ENCODE measurements around the gene TP53BP2. TPM values are rescaled to one million over a fixed set of nuclear protein-coding genes. Genes with fewer than 3 reads are reported as not detected.
A peak's percentile ranks its signal among the peaks of the same experiment; 100 is the strongest.
"Not testable (repeated sequence)": the region's sequence is repeated elsewhere in the genome, so short reads cannot be mapped to it uniquely, and the experiment has no call there.

The TP53BP2 gene
- total and polyA plus RNA-seq, 7 donors: 10.6 to 34.0 (median 17.1) TPM

DNA sequence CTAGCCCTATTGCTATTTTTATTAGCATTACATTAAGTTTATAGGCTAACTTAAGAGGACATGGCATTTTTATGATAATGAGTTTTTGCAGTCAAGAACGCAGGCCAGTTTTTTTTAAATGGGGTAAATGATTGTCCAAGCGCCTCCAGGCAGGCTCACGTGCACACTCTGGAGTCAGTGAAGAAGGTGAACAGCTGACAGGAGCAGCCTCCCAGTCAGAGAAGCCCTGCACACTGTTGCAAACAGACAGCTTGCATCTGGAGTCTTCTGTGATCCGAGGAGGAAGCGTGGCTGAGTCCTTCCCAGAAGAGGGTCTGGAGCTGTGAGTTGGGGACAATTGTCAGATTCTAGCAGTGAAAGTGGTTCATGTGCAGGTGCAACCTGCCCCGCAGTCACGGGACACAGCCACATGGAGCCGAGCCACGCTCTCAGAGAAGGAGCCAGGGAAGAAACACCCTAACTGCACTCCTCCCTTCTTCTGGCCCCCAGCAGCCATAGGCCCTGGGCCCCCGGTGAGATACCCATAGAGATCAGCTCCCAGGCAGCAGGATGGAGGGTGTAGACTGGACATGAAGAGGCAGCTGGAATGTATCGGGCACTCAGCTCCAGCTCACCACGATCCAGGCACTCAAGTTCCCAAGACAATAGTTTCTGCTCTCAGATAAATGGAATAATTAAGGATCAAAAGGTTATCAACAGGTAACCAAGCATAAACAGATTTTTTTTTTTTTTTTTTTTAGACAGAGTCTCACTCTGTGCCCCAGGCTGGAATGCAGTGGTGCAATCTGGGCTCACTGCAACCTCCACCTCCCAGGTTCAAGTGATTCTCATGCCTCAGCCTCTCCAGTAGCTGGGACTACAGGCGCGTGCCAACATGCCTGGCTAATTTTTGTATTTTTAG lies 107.0 kb downstream of the TP53BP2 start:
- intact Hi-C loops (cut with DNase I): no loop called here
- no peak for DNase-seq
- peak in 3 of 4 donors; percentile 46 to 53 (median 50) for ATAC-seq
- 62 to 76% (median 63%) methylated on average over 14 of the region's 14 CpGs for WGBS, 3 donors
- H3K4me1 ChIP-seq: peaks cover 35% of the 10 kb centered on the region
- H3K27ac ChIP-seq: peak overlapping the region; percentile 78
- H3K36me3 ChIP-seq (ENCODE audit: insufficient read depth in 1 of 2, low read depth in 1 of 2): peaks cover 0 to 8% of the 10 kb centered on the region in 2 donors
- no peaks in the 10 kb centered on the region for H3K27me3 ChIP-seq (ENCODE audit: insufficient read depth in 3 of 3, low read length in 2 of 3)
- no peak overlapping the region for H3K4me3 ChIP-seq
- TF ChIP-seq, protein P1, sequence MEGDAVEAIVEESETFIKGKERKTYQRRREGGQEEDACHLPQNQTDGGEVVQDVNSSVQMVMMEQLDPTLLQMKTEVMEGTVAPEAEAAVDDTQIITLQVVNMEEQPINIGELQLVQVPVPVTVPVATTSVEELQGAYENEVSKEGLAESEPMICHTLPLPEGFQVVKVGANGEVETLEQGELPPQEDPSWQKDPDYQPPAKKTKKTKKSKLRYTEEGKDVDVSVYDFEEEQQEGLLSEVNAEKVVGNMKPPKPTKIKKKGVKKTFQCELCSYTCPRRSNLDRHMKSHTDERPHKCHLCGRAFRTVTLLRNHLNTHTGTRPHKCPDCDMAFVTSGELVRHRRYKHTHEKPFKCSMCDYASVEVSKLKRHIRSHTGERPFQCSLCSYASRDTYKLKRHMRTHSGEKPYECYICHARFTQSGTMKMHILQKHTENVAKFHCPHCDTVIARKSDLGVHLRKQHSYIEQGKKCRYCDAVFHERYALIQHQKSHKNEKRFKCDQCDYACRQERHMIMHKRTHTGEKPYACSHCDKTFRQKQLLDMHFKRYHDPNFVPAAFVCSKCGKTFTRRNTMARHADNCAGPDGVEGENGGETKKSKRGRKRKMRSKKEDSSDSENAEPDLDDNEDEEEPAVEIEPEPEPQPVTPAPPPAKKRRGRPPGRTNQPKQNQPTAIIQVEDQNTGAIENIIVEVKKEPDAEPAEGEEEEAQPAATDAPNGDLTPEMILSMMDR (IDR thresholded peaks at IDR 0.05): no peak
- no peaks in the 10 kb centered on the region for H3K9me3 ChIP-seq

DNA sequence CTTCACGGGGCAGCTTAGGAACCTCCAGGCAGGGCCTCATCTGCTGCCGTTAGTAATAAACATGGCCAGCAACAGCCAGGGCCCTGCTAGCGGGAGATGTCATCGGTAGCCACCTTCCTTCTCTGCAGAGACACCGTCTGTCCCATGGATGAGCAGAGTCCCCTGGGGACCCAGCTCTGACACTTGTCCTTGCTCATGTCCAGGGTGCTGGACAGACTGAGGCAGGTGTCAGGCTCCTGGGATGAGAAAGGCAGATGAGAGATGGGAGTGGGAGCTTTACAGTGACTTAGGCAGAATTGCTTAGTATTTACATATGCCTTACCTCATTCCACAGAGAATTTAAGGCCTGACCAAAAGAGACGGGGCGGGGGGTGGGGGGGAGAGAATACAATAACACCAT lies 108.4 kb downstream of the TP53BP2 start:
- Histone ChIP-seq H3K4me1 (peaks cover 49% of the 10 kb centered on the region), H3K9me3 (no peaks in the 10 kb centered on the region), H3K4me3 (no peak overlapping the region), H3K27me3 (ENCODE audit: insufficient read depth in 3 of 3, low read length in 2 of 3) (no peaks in the 10 kb centered on the region), H3K36me3 (ENCODE audit: insufficient read depth in 1 of 2, low read depth in 1 of 2) (peaks cover 0 to 5% of the 10 kb centered on the region in 2 donors), H3K27ac (no peak overlapping the region)
- TF ChIP-seq, protein P1 (IDR thresholded peaks at IDR 0.05): no peak
- intact Hi-C loops (cut with DNase I): no loop called here
- ATAC-seq (no peak), DNase-seq (no peak)
- WGBS, 3 donors: 58 to 84% (median 66%) methylated on average over 7 of the region's 7 CpGs

DNA sequence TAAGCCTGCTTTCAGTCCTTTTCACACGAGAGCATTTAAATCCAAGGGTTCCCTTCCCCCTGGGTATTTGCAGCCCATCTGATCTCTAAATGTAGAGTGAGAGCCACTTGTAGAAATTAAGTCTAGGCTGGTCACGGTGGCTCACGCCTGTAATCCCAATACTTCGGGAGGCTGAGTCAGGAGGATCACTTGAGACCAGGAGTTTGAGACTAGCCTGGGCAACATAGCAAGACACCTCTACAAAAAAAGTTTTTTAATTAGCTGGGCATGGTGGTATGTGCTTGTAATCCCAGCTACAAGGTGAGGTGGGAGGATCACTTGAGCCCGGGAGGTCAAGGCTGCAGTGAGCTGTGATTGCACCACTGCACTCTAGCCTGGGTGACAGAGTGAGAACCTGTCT lies 109.1 kb downstream of the TP53BP2 start:
- H3K9me3 ChIP-seq; ATAC-seq; DNase-seq; intact Hi-C loops (cut with DNase I); H3K27me3 ChIP-seq (ENCODE audit: insufficient read depth in 3 of 3, low read length in 2 of 3); H3K36me3 ChIP-seq (ENCODE audit: insufficient read depth in 1 of 2, low read depth in 1 of 2); H3K4me3 ChIP-seq; H3K27ac ChIP-seq: not testable (repeated sequence)
- peaks cover 54% of the 10 kb centered on the region for H3K4me1 ChIP-seq
- WGBS, 3 donors: 95 to 99% (median 97%) methylated on average over 5 of the region's 5 CpGs

DNA sequence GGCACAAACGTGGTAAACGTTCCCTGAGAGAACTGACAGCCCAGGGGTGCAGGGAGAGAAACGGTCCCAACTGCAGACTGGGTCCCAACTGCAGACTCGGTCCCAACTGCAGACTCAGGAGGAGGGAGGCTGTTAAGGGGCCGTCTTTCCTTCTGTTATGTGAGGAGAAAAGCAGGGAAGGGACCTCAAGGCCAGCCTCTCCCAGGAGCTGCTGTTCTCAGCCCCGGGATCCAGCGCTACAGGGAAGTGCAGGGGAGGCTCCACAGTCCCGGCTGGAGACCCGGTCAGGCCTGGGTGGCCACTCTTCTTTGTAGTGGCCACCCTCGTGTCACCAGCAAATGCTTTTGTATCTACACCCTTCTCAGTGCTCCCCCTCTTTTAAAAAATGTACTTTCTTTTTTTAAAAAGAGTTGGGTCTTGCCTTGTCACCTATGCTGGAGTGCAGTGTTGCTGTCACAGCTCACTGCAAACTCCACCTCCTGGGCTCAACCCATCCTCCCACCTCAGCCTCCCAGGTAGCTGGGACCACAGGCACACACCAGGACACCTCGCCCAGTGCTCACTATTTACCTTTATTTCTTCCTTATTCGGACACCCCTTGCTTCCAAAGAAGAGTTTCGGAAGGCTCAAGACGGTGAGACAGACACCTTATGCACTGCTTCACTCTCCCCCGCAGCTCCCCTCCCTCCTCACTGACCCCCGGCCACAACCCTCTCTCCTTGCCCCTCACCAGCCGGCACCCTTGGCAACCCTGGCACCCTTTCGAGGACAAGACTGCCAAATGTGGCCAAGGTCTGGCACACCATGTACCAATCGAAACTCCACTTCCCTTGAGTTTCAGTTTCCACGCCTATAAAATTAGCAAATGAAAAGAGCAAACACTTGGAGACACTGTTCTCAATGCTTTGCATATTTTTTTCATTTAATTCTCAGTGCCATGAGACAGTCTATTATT lies 111.6 kb downstream of the TP53BP2 start:
- H3K4me3 ChIP-seq: no peak overlapping the region
- TF ChIP-seq, protein P1 (IDR thresholded peaks at IDR 0.05): no peak
- ATAC-seq (no peak), DNase-seq (no peak)
- no peaks in the 10 kb centered on the region for H3K27me3 ChIP-seq (ENCODE audit: insufficient read depth in 3 of 3, low read length in 2 of 3)
- whole genome bisulfite sequencing, 3 donors: 55 to 71% (median 57%) methylated on average over 20 of the region's 20 CpGs
- H3K36me3 ChIP-seq (ENCODE audit: insufficient read depth in 1 of 2, low read depth in 1 of 2): peaks cover 0 to 5% of the 10 kb centered on the region in 2 donors
- H3K9me3 ChIP-seq: no peaks in the 10 kb centered on the region
- intact Hi-C loops (cut with DNase I): loop anchor here in 1 of 2 donors (2.0 kb wide), 1 partner anchor 13 kb away; no protein-coding TSS in a partner anchor
- peak overlapping the region; percentile 46 for H3K27ac ChIP-seq
- peaks cover 58% of the 10 kb centered on the region for H3K4me1 ChIP-seq
